Skin of body (tissue), 2 donors: ENCODE data around the gene EFHD2. TPM values are rescaled to one million over a fixed set of nuclear protein-coding genes. Genes with fewer than 3 reads are reported as not detected.
"Not testable (repeated sequence)": the region's sequence is repeated elsewhere in the genome, so short reads cannot be mapped to it uniquely, and the experiment has no call there.

Source experiments
- DNase-seq: peaks from one replicate; lab custom pipeline; 2025; lab: John Stamatoyannopoulos, UW
- total RNA-seq: library from RNA; depleted of rRNA; stranded (reverse); fragments of >200 nt; gene quantifications from one replicate; pipeline ENCODE4 v1.2.3, GENCODE V29; 2014

Gene EFHD2
- total RNA-seq, 1 donor from 2014 or later = 12.6 TPM

GRCh38 chr1:15388201-15388880 lies 21.3 kb upstream of the EFHD2 start:
- no peak for DNase-seq

DNA sequence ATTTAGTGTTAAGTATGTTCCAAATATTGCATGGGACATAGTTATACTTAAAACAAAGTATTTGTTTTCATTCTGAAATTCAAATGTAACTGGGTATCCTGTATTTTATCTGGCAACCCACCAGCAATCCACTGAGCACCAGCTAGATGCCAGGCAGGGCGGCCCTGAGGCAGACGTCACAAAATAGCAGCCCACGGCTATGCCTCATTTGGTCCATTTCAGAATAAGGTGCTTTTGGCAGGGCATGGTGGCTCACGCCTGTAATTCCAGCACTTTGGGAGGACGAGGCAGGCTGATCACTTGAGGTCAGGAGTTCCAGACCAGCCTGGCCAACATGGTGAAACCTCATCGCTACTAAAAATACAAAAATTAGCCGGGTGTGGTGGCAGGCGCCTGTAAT lies 19.9 kb upstream of the EFHD2 start:
- DNase-seq = not testable (repeated sequence)

GRCh38 chr1:15390667-15391066 lies 19.0 kb upstream of the EFHD2 start:
- no peak for DNase-seq

GRCh38 chr1:15391366-15391765 lies 18.3 kb upstream of the EFHD2 start:
- DNase-seq = no peak

- DNase-seq = no peak
Measured at GRCh38 chr1:15393475-15394257, 16.0 kb upstream of the EFHD2 start.

DNA sequence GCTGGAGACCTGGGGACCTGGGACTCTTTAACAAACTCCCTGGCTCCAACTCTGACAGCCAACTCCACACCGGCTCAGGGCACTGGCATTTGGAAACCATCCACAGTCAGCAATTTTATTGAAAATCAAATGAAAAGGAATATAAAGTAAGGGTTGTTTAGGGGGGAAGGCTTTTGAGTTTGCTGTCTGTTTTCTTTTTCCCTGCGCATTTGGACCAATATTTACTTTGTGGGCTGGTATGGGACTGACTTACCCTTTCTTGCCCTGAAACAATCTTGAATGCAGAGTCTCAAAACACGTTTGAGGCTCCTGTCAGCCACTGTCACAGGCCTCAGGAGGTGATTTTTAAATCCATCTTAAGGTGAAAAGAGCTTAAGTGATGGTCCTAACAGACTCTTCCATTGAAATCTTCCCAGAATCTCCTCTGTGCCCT lies 15.4 kb upstream of the EFHD2 start:
- no peak for DNase-seq

DNA sequence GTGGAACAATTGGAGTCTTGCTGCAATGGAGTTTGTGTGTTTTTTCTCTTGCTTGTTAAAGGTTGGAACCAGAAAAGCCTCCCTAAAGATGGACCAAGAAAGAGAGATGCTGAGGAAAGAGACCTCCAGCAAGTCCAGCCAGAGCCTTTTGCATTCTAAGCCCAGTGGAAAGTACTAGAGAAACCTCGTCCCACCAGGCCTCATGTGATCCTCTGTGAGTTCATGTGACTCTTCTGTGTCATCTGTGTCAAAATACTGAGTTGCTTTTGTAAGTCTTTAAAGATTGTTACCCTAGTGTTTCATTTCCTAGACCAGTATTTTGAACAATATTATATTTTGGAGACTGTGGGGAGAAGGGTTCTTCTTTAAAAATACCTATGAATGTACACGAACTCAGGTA lies 12.5 kb upstream of the EFHD2 start:
- DNase-seq = no peak

- DNase-seq = no peak
Measured at GRCh38 chr1:15399710-15400109, 10.0 kb upstream of the EFHD2 start.

DNA sequence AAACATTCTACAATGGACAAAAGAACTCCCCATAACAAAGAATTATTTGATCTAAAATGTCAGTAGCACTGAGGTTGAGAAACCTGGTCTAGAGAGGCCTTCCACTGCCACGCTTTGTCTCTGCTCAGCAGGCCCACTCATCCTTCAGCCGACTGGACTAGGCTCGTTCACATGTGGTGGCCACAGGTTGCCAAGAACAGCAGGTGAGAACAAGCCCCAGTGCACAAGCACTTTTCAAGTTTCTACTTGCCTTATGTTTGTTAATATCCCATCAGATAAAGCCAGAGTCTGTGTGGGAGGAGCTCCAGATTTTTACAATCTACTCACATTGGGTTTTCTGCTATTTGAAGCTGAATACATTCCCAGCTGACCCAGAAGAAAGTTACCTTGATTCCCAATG lies 9.1 kb upstream of the EFHD2 start:
- DNase-seq = no peak

- no peak for DNase-seq
Measured at GRCh38 chr1:15401391-15402055, 8.2 kb upstream of the EFHD2 start.

DNA sequence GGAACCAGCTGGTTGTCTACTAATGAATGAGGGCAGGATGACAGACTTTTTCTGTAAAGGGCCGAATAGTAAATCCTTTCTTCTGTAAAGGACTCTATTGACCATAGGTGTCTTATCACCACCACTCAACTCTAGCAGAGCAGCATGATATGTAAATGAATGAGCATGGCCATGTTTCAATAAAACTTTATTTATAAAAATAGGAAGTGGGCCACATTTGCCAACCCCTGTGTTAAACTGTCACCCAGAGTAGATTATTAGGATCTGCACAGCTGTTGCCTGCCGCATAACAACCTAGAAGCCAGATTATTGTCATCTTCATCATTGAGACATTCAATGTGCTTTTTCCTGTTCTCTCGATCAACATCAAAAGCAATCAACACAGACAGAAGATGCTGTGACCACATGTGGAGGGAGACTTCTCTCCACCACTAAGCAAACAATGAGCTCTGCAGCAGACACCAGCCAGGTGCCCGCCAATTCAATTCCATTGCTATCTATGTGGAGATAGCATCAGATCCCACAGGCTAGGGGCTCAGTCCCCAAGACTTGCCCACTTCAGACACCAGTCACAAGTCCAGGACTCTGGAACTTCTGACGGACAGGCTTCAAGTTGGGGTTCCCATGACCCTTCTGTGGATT lies 6.8 kb upstream of the EFHD2 start:
- no peak for DNase-seq

DNA sequence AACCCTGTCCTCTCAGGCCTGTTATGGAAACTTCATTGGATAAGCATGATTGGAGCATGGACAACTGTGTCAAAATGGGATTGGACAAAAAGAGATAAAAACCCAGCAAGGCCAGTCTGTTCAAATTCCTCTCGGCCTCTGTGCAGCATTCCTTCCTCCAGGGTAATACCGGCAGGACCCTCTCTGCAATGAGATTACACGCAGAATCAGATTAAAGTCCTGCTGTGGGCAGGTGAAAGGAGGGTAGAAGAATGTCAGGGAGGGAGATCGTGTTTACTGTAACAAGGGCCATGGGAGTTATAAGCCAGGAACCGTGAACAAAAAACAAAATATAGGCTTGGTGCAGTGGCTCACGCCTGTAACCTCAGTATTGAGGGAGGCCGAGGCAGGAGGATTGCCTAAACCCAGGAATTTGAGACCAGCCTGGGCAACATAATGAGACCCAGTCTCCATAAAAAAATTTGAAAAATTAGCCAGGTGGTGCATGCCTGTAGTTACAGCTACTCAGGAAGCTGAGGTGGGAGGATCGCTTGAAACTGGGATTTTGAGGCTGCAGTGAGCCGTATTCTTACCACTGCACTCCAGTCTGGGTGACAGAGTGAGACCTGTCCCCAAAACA lies 5.6 kb upstream of the EFHD2 start:
- DNase-seq = no peak

GRCh38 chr1:15405106-15405850 lies 4.4 kb upstream of the EFHD2 start:
- DNase-seq = no peak

DNA sequence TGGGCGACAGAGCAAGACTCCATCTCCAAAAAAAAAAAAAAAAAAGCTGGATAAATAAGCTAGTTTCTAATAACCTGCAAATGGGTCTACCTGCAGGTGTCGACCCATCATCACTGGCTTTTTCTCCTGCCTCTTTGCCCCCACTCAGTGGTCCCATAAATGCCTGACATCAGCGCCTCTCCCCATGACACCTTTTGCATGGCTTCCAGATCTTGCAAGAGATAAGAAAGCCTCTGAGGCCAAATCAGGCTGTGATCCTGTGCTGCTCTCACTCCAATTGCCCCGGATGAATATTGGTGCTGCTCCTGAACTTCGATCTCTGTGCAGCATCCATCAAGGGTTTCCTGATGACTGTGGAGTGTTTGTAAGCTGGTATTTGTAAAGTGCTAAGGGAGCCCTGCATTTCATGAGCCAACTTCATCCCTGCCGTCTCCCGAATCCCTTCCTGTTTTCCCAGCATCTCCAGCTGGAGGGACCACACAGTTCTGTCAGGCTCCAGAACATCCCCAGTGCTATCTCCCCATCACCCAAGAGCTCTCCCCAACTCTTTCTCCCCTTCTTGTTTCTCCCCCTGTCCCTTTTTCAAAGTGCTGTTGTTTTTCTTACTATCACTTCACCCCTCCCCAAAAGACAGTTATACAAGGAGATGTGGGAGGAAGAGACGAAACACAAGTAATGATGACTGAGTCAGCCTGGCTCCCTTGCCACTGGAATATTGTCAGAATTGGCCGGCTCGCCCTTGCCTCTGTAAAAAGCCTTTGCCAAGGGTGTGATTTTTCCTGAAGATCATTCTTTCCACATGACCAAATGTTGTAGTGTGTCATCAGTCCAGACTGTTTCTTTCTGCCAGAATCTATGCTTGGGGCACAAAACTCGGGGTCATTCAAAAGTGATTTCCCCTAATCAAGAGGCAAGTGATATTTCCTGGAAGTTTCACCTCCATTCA lies 2.8 kb upstream of the EFHD2 start:
- peak; percentile 68 for DNase-seq

- no peak for DNase-seq
Measured at GRCh38 chr1:15407580-15407979, 2.1 kb upstream of the EFHD2 start.

GRCh38 chr1:15408890-15409387 lies 749 bp upstream of the EFHD2 start:
- DNase-seq = no peak

- no peak for DNase-seq
Measured at GRCh38 chr1:15410223-15410883, 665 bp downstream of the EFHD2 start.

DNA sequence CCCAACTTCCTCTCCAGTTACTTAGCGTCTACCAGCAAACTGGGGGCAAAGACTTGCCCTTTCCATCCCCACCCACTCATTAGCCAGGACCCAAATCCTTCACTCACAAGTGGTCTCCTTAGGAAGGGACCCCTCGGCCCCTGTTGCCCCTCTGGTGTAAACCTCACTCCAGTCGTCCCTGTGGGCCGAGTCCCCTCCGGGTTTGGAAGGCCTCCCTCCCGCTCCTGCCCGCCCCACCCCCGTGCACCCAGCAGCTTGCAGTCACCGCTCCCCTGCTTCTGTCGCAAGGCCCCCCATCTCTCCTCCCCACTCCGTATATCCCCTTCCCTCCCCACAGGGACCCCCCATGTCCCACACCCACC lies 1.2 kb downstream of the EFHD2 start:
- DNase-seq = no peak

GRCh38 chr1:15411593-15412137 lies 2.0 kb downstream of the EFHD2 start:
- DNase-seq = no peak
